GM21619 (cell line): ENCODE measurements around the gene SMS.
A peak's percentile ranks its signal among the peaks of the same experiment; 100 is the strongest.
"Not testable (repeated sequence)": the region's sequence is repeated elsewhere in the genome, so short reads cannot be mapped to it uniquely, and the experiment has no call there.

Source experiments
- ATAC-seq: cut with Tn5 transposase; IDR thresholded peaks from one replicate; pipeline ENCODE4 v1.9.1; 2021; ENCODE audit not compliant: unreplicated experiment

SMS gene

GRCh38 chrX:21950557-21950956 lies 10.0 kb downstream of the SMS start:
- ATAC-seq = not testable (repeated sequence)

DNA sequence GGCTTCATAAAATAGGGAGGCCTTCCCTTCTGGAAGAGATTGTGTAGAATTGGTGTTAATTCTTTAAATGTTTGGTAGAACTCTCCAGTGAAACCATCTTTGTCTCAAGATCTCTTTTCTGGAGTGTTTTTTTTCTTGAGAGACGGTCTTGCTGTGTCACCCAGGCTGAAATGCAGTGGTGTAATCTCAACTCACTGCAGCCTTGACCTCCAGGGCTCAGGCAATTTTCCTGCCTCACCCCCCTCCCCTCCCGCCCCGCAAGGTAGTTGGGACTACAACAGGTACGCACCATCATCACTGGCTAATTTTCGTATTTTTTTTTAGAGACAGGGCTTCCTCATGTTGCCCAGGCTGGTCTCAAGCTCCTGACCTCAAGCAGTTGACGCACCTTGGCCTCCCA lies 12.1 kb downstream of the SMS start:
- ATAC-seq = no peak

- ATAC-seq = not testable (repeated sequence)
Measured at GRCh38 chrX:21953195-21953830, 12.8 kb downstream of the SMS start.

- no peak for ATAC-seq
Measured at GRCh38 chrX:21955403-21956189, 15.1 kb downstream of the SMS start.

- no peak for ATAC-seq
Measured at GRCh38 chrX:21956783-21957182, 16.3 kb downstream of the SMS start.

GRCh38 chrX:21958187-21958586 lies 17.7 kb downstream of the SMS start:
- no peak for ATAC-seq

DNA sequence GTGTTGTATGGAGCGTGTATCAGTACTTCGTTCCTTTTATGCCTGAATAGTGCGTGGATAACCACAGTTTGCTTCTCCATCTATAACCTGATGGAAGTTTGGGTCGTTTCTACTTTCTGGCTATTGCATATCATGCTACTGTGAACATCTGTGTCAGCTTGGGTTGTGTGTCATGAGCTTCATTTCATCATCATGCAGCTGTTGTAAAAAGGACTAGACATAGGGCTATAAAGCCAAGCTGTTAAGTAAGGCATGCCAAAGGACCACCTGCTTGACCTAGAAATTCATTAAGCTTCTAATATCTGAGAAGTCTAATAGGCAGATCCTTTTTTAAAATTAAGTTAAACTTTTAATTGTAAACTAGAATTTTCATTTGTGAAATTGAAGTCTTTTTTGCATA lies 18.4 kb downstream of the SMS start:
- no peak for ATAC-seq

GRCh38 chrX:21959362-21960051 lies 19.0 kb downstream of the SMS start:
- no peak for ATAC-seq

- no peak for ATAC-seq
Measured at GRCh38 chrX:21960569-21961541, 20.3 kb downstream of the SMS start.

- no peak for ATAC-seq
Measured at GRCh38 chrX:21962361-21962760, 21.9 kb downstream of the SMS start.

DNA sequence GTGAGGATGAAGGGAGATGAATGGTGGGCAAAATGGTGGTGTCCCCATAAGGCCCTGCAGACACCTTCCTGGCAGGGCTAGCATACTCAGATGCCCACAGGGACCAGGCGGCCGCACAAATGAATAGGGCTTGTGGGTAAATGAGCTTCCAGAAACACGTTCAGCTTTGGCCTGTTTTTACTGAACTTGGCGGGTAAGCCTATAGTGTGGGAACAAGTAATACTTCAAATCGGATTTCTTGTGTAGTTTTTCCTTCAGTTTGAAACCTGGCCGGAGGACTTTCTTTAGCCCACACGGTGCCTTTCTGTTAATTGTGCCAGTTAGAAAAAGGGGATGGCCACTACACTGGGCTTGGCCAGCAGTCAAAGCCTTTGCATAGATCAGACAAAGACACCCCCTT lies 22.8 kb downstream of the SMS start:
- no peak for ATAC-seq

GRCh38 chrX:21963731-21964405 lies 23.4 kb downstream of the SMS start:
- ATAC-seq = no peak

DNA sequence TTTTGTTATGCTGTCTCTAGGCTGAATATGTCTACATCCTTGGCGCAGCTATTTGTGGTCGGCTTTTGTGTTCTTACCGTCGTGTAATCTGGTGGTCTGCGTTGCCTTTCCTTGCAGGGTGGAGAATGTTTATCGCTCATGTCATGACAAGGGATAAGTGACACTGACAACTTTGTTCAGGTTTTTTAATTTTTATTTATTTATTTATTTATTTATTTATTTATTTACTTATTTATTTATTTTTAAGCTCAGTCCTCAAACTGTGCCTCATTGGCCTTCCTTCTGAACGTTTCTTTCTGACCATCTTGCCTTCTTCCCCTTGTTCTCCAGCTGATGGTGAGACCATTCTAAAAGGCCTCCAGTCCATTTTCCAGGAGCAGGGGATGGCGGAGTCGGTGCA lies 26.4 kb downstream of the SMS start:
- no peak for ATAC-seq

DNA sequence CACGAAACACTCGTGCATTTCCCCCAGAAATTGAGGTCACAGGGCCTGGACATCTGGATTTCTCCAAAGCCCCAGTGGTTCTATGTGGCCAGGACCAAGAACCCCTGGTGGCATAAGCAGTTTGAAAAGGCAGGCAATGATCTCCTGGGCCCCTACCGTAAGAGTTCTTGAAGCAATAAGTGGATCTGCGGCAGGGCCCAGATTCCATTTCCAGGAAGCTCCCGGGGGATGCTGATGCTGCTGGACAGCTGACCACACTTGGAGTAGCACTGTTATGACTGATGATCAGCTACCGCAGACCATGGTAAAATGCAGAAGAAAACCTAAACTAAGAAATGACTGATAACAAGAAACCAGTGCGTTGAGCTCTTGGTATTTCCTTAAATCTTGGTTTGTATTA lies 27.8 kb downstream of the SMS start:
- no peak for ATAC-seq

DNA sequence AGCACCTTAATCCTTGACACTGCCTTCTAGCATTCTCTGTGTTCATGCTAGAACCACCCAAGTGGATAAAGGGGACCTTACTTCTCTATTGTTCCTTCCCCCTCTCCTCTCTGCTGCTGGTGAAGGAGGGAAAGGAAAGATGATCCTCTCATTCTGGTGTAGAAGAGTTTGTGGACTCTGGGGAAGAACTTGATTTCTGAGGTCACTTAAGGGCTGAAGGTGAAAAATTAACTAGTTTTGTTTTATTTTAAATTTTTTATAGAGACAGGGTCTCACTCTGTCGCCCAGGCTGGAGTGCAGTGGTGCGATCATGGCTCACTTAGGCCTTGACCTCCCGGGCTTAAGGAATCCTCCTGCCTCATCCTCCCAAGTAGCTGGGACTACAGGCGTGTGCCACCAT lies 29.8 kb downstream of the SMS start:
- no peak for ATAC-seq

GRCh38 chrX:21972046-21972445 lies 31.5 kb downstream of the SMS start:
- ATAC-seq = no peak

- ATAC-seq = no peak
Measured at GRCh38 chrX:21972721-21973120, 32.2 kb downstream of the SMS start.

DNA sequence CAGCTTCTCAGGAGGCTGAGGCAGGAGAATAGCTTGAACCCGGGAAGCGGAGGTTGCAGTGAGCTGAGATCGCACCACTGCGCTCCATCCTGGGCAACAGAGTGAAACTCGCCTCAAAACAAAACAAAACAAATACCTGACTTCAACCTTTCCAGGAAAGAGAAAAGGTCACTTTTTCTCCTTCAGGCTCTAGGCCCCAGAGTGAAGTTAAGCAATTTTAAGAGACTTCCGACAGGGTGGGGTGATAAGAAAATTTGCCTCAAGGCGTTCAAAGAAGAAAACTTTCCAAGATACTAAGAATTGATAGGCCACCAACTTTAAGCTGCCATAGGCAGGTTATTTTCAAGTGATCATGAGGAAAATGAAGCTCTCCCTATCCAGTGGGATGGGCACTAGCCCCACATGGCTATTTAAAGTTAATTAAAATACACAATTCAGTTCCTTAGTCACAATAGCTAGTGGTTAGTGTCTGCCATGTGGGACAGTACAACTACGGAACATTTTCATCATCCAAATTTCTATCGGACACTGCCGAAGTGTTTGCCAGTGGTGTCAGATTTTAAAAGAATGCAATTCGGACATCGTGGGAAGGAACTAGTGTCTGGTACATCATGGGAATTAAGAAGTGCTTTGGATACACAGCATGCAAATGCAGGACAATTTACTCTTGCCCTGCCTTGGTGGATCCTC lies 33.0 kb downstream of the SMS start:
- ATAC-seq = no peak

DNA sequence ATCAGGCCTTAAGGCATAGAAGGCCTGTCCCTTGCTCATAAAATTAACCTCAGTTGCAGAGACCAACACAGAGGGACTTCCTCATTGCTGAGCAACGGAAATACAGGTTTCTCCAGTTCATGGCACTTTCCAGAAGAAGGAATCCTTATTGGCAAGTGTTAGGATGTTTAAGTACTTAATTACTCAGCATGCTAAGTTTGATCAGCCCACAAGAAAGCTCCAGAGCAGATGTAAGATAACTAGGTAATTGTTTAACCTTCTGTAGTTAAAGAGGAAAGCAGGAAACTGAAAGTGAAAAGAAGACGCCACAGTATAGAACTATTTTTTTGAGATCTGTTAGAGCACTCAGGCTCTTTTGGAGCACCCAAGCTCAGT lies 33.5 kb downstream of the SMS start:
- ATAC-seq = peak; percentile 77

DNA sequence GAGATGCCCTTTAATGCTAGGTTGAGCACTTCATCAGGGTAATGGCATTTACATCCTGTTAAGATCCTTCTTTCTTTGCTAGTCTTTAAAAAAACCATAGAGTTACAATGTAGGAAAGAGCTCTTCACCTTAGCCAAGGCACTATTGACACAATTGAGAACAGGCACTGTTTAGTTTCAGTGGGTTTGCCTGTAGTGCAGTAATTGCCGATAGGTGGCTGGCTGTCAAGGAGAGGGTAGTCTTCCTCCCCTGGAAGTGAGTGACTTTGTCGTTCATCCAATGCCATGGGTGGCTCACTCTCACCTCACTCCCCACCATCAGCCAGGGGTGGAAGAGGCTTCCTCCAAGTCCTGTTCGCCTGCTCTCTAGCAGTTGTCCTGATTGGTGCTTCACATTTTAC lies 34.7 kb downstream of the SMS start:
- ATAC-seq = no peak
